HG03439 (cell line): ENCODE results near the gene TBX1.

Experiments
- ATAC-seq: cut with Tn5 transposase; IDR thresholded peaks from one replicate; pipeline ENCODE4 v1.9.1; 2021; ENCODE audit warnings: mild to moderate bottlenecking, moderate library complexity; ENCODE audit not compliant: unreplicated experiment

The TBX1 gene

DNA sequence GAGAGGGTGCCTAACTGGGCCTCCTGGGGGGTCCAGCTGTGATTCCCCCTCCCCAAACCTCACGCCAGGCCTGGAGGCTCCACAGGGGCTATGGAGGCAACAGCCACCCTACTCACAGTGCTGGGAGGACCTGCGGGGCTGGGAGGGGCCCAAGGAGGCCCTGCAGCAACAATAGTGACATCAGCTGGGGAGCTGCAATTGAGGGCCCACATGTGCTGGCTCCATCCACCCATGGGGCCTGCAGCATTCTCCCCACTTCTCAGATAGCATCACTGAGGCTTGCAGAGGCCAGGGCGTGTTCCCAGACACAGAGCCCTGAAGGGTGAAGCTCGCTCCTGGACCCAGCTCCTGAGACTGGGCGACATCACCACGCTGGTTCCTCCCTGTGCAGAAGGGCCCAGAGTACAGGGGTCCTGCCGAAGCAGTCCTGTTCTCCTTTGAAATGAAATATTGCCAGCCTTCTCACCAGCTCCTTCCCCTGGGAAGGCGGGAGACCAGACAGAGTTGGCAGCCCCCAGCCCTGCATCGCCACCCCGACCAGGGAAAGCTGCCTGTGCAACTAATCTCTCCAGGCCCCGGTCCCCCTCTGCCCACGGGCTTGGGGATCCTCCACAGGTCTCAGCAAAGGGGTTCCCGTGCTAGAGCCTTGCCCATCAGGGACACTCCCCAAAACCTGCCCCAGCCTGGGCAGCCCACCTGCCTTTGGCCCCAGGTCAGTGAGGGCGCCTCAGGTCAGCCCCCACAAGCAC lies 8.9 kb upstream of the TBX1 start:
- no peak for ATAC-seq

DNA sequence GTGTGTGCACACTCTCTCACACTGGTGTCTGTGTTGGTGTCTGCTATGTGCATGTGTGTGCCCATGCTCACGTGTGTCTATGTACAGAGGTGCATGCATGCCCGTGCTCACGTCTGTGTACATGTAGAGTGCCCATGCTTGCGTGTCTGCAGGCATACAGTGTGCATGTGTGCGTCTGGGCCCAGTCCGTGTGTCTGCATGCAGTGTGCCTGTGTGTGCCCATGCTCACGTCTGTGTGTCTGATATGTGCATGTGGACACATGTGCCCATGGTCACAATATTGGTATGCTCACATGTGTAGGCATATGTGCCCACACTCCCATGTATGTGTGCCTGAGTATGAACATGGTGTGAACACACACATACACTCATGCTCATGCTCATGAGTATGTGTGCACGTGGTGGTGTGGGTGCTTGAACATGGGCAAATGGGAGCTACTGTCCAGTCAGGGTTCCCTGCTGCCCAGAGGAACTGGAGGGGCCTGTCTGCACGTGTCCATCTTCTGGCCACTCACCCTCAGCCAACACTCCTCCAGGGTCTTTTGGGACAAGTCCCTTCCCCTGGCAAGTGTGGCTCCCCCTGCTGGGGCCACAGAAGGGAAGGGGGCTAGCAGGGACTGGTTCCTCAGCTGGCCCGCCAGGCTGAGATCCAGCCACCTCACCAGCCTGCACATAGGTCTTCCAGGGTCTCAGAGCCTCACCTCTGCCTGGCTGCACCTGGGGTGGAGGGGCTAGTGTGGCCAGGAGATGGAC lies 7.3 kb upstream of the TBX1 start:
- no peak for ATAC-seq

DNA sequence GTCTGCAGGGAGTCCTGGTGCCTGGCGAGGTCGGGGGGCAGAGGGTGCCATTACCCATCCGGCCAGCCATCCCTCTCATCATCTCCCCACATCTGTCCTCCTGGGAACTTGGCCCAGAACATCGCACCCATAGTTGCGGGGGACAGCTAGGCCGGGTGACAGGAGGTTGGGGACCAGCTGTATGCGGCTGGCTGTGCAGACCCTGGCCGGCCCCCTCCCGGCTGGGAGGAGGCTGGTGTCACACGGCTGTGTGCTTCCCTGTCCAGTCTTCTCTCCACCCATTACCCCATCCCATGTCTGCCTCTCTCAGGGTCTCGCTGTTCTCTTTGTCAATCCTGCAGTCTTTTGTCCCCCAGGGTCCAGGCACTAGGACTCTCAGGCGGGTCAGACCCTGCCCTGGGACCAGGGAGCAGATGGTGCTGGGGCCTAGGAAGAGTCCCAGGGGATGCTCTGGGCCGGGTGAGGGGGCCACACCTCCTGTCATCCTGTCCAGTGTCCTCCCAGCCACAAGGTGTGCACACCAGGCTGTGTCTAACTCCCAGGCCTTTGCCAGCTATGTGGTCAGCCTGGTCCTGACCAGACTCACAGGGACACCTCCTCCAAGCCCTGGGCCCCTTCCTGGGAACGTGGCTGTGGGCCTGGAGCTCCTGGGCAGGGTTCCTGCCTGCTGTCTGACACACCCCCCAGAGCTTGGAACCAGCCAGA lies 6.4 kb upstream of the TBX1 start:
- no peak for ATAC-seq

DNA sequence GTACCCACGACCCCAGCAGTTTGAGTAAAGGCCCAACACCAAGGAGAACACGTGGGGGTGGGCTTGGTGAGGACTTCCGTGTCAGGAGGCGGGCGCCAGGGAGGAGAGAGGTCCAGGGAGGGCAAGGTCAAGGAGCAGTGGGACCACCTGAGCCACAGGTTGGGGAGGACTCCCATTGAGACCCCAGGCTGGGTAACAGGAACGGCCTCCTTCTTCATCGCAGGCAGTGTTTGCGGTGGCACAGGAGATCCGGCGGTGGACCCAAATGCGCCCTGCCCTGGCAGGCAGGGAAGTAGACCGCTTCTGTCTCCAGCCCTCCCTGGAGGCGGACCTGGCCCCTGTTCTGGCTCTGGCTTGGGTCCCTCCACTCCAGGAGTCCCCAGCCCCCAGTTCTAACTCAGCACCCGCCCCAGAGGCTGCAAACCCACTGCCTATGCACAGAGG lies 5.9 kb upstream of the TBX1 start:
- no peak for ATAC-seq

DNA sequence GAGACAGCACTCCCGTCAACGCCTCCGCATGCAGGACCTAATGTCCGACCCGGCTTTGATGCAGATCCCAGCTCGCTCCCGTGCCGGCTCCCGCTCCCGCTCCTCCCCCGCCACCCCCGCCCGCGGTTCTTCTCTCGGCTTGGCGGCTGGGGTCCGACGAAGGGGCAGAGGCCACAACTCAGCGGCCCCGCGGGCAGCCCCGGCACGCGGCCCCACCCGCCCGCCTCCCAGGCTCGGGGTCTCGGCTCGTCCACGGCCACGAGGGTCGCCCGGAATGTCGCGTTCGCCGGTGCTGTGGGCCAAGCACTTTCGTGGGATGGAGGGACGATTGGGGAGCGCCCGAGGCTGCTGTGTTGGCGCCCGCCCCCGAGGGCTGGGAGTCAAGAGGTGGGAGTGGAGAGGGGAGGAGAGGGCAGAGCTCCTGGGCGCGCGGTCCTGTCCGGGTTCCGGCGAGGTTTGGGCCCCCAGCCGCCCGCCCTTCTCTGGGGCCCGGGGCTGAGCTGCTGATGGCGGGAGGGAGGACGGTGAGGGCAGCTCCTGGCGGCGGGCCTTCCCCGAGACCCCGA lies 5.3 kb upstream of the TBX1 start:
- no peak for ATAC-seq

DNA sequence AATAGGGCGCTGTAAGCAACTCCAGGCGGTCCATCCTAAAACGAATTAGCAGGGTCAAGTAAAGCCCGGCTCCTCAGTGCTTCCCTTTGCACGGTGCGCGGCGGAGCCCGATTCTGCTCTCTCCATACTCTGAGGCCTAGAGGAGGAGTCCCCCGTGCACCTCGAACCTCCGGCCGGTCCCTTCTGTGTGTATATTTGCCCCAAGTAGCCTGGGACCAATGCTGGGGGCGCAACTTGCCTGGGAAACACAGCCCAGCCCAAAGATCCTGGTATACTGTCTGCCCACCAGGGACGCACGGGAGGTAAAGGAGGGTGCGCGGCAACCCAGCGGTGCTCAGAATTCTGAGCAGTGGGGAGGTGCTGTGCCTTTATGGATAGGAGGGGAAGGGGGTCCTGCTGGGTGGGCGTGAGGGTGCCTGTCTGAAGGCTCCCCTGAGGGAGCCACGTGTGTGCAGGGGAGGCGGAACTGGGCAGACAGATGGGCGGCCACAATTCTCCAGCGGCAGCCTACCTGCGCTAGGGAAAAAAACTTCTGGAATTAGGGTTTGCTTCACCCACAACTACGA lies 4.8 kb upstream of the TBX1 start:
- ATAC-seq: no peak

DNA sequence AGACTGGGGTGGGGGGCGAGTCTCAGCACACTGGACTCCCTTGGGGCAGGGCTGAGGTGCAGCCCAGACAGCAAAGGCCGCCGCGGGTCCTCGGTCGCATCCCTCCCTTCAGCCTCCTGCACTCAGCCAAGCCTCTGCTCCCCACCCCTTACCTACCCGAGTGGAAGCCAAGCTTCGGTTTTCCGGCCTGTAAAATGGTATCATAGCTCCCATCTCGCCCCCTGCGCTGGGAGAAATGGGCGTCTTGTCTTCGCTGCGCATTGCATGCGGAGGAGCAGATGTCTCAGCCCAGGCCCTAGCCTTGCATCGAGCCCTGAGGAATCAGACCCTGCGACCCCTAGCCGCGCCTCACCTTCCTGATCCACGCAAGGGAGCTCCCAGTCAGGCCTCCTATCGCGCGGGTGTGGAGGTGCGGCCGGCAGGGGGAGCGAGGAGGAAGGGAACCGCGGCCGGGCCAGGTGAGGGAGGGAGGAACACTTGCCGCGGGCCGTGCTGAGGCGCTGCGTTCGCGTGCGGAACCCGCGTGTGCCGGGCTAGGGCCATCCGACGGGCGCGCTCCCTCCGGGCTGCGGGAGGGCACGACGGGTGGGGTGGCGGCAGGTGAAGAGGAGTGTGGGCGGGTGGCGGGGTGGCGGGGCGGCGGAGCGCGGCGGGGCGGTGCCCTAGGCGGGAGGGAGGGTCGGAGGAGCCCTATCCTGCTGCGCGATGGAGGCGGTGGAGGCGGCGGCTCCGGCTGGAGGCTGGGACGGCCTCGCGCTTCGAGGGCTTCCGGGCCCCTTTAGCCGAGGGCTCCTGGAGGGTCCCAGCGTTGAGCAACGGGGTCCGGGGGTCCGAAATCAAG lies 4.1 kb upstream of the TBX1 start:
- no peak for ATAC-seq

DNA sequence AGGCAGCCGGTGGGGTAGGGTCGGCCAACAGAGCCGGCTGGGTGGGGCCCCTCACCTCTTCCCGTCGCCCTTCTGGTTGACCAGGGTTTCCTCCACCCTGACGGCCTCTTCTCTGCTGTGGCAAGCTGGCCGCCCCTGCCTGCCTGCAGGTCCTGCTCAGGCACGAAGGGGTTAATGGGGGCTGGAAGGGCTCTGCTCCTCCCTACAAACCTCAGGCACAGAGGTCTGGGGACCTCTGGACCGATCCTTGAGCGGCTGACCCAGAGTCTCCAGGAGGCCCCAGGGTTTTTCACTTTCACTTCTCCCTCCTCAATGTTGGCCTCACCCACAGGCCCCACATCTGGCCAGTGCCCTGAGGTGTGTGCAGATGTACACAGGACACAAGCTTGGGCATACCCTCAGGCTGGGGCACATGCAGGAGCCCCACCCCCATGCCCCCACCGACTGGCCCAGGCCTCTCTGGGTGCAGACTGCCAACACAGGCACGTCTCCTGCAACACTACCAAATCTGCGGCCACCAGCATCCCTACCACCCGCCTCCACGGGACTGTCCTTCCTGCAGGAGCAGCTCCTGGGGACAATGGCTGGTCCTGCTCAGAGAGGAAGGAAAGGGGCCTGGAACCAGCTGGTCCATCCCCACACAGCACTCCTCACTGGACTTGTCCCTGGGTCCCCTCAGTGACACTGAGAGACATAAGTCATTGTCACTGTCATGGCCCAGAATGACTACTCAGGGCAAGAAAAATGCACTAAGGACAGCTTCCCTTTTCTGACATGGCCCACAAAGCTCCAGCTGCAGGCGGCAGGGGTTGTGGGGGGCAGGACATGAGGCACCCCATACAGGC lies 3.2 kb upstream of the TBX1 start:
- no peak for ATAC-seq

DNA sequence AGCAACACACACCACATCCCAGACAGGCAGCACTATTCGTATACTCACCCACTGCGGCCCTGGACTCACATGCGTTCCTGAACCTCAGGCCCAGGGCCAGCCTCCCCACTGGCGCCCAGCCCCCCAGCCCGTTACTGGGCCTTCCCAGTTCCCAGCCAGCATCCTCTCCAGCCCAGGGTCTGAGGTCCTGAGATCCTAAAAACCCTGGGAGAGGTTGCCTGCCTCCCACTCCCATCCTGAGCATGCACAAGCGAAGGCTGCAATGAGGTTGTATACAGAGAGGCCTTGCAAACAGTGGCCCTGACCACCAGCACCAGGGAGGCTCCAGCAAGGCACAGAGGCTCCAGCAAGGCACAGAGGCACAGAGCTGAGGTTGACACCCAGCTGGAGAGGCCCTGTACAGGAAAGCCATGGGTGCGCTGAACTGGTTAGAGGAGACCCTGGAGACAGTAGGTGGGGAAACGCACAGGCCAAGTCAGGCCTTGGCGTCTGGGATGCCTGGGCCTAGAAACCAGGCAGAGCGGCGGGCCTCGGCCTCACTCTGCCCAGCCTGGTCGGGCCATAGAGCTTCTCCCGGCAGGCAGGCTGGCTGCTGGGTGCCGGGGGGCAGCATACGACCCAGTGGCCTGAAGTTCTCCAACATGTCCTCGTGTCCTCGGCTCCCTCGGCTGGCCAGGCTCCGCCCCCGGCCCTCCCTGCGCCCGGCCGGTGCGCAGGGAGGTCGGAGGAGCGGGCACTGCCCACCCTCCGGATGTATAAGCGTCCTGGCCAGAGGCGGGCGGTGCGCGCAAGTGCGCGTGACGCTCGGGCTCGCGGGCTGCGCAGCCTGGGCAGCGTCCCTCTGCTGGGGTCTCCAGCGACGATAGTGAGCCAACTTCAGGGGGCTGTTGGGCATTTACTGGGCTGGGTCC lies 2.3 kb upstream of the TBX1 start:
- ATAC-seq: no peak

DNA sequence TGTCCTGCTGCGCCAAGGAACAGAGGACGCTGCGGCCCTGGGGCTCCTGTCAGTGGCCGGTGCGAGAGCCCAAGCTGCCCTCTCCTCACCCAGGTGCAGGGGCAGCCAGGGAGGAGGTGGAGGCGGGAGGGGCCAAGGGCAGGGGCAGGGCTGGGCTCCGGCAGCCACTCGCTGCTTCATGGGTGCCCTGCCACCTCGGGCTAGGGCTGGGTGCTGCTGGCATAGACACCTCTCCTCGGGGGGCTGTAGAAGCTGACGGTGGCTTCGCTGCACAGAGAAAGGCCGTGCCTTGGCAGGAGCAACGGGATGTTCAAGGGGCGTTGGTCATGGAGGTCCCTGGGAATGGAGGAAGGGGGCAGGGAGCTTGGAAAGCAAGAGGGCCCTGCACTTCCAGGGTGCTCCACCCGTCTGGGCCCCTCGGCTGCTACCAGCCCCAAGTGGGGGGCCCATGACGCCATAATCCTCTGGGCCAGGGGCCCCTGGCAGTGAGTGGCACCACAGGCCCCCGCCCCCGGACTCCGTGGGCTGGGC lies 1.6 kb upstream of the TBX1 start:
- ATAC-seq: no peak

DNA sequence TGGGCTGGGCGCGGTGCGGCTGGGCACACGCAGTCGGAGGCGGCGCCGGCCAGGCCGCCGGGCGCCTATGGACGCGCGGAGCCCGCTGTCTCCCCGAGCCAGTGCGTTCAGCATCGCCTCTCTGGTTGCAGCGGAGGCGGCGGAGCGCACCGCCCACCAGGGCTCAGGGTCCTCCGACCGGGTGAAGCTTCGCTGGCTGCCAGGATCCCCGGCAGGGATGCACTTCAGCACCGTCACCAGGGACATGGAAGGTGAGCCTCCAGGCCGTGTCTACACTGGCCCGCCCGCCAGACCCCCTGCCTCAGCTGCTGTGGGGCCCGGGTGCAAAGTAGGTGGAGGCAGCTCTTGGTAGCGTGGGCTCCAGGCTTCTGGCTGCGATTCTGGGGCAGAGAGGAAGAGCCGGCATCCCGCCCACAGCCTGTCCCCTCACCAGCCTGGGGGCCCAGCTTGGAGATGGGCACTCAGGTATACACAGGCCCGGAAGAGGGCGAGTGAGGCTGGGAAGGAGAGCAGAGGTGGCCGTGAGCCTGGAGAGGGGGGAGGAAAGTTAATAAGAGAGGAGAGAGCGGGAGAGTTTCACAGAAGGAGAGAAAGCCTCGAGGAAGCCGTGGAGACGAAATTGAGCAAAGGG lies 1.0 kb upstream of the TBX1 start:
- no peak for ATAC-seq

DNA sequence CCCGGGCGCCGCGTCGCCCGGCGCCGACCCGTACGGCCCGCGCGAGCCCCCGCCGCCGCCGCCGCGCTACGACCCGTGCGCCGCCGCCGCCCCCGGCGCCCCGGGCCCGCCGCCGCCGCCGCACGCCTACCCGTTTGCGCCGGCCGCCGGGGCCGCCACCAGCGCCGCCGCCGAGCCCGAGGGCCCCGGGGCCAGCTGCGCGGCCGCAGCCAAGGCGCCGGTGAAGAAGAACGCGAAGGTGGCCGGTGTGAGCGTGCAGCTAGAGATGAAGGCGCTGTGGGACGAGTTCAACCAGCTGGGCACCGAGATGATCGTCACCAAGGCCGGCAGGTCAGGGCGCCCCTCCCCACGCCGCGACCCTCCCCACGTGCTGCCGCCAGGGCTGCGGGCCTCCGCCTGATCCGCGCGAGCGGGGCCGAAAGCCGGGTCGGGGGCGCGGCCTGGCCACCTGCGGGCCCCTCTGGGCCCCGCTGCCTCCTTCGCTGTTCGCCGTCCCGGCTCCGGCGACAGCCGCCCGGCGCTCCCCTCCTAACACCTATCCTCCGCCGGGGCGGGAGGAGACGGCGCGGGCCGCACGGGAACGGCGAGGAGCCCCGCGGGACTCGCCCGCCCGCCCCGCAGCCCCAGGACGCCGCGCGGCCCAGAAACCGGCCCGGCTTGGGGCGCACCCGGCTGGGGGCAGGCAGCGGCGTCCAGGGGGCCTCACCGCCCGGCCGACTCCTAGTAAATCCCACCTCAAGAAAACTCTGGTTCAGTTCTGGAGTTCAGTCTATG lies 560 bp downstream of the TBX1 start:
- ATAC-seq: no peak

DNA sequence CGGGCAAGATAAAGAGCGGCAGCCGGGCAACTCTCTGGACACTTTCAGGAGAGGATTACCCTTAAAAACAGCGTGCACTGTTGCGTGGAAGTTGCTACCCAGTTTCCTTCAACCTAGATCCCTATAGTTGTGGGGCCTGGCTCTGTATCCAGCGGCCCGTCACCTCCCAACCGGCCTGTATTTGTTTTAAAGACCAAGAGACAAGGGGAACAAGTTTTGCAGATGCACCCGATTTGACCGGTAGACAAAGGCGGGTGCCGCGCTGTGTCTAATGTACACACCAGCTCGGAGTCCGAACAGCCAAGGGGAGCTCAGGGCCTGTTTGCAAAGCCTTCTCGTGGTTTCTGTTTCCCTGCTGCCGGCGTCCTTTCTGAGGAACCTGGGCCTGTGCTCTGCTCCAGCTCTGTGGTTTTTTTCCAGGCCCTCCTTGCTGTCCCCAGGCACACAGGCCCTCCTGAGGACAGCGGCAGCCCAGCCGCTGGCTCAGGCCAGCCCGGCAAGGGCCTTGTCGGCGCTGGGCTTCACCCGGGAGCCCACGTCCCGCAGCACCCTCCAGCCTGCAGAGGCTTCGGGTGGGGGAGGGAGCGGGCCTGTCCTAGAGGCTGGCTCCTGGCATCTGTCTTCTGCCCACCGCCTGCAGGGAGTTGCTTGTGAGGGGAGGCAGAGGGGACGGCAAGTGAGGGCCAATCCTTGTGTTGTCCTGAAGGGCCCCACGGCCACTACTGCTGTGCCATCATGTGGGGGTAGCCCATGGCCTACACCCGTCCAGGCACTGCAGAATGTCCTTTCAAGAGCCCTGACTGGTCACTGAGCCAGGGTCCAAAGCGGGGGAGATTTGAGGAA lies 1.4 kb downstream of the TBX1 start:
- ATAC-seq: no peak

DNA sequence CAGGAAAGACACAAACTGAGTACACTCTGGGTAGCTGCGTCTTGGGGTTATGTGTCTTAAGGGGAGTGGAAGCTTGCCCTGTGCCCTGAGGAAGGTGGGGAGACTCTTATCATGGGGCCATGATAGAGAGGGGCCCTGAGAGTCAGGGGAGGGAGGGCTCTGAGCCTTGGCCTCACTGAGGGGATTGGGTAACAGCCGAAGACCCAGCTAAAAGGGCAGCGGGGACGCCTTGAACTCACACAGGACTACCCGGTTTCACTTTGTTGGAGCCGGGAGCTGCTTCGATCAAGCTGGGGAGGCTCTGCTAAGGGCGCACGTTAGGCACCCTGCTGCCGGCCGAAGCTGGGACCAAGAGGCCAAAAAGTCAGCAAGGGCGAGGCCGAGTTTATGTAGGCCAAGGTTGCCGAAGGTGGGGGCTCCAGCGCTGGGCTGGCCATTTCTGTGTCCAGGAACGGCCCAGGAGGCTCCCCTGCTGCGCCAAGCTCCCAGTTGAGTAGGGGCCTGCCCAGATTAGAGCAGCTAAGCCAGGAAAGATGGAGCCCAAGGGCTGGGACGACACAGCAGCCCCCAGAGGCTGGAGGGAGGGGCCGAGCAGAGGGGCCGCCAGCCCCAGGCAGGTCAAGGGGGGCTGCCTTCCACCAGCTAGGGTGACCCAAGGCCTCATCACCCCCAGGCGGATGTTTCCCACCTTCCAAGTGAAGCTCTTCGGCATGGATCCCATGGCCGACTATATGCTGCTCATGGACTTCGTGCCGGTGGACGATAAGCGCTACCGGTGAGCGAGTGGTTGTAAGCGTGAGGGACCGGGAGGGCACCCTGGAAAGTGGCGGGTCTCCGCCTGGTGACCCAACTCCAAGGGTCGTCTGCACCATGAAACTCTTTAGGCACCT lies 2.2 kb downstream of the TBX1 start:
- ATAC-seq: no peak
